ENCODE measurements around the gene IDH3G.

IDH3G gene

GRCh38 chrX:153820601-153821000, 26.4 kb upstream of the IDH3G start:
- TF ChIP-seq ZSCAN4 (tag by site-specific recombination; IDR thresholded peaks at IDR 0.05) = no peak
- TF ChIP-seq ZSCAN5A (tag by site-specific recombination; IDR thresholded peaks at IDR 0.05) = no peak
- TF ChIP-seq ZNF623 (tag by site-specific recombination; IDR thresholded peaks at IDR 0.05) = no peak
- TF ChIP-seq ZNF148 (tag by site-specific recombination; IDR thresholded peaks at IDR 0.05; ENCODE audit: borderline replicate concordance) = no peak
- TF ChIP-seq ZNF677 (tag by site-specific recombination; IDR thresholded peaks at IDR 0.05) = no peak
- no peak for TF ChIP-seq ZNF366 (tag by site-specific recombination; conservative IDR thresholded peaks at IDR 0.05)
- ChIA-PET CTCF (interaction anchor here (0.6 to 0.7 kb wide), 4 partner anchors 58 to 112 kb away, joined by 3 to 4 read pairs (median 3); no protein-coding TSS in a partner anchor), POLR2A (interaction anchor here (0.7 kb wide), 1 partner anchor 108 kb away, joined by 3 read pairs; no protein-coding TSS in a partner anchor)
- Histone ChIP-seq H3K9me3 (ENCODE audit: control insufficient read depth, insufficient read depth, low read depth, low read length) (no peaks in the 10 kb centered on the region), H3K4me1 (ENCODE audit: control insufficient read depth, insufficient read depth, low read length) (no peaks in the 10 kb centered on the region), H3K4me3 (ENCODE audit: low read depth, low read length) (no peak overlapping the region), H3K27ac (ENCODE audit: extremely low read depth, low read depth, low read length) (no peak overlapping the region), H3K36me3 (ENCODE audit: control insufficient read depth in 2 of 2, insufficient read depth in 1 of 2, low read length in 2 of 2) (no peaks in the 10 kb centered on the region)

GRCh38 chrX:153819384-153820040, 25.3 kb upstream of the IDH3G start:
- 0 out of 2 replicates have a peak, but pooled peaks have one; percentile 1 for TF ChIP-seq ZSCAN5A (tag by site-specific recombination; IDR thresholded peaks at IDR 0.05)
- no peak for TF ChIP-seq AEBP2 (tag by site-specific recombination; IDR thresholded peaks at IDR 0.05; ENCODE audit: borderline replicate concordance)
- TF ChIP-seq ZEB2 (tag by site-specific recombination; IDR thresholded peaks at IDR 0.05) = no peak
- no peak; the same call in 1 of the 2 replicates for TF ChIP-seq ZIC2 (tag by site-specific recombination; IDR thresholded peaks at IDR 0.05)
- TF ChIP-seq ZNF223 (tag by site-specific recombination; IDR thresholded peaks at IDR 0.05) = no peak
- peak; percentile 75 for TF ChIP-seq ZBTB20 (tag by site-specific recombination; IDR thresholded peaks at IDR 0.05)
- peak; percentile 43 for TF ChIP-seq GLIS2 (tag by site-specific recombination; IDR thresholded peaks at IDR 0.05)
- TF ChIP-seq ZBTB8A (tag by site-specific recombination; IDR thresholded peaks at IDR 0.05) = no peak
- CTCF ChIA-PET = interaction anchor here (0.6 to 1.8 kb wide), 3 partner anchors 111 to 210 kb away, joined by 3 to 6 read pairs (median 3); no protein-coding TSS in a partner anchor
- no peaks in the 10 kb centered on the region for H3K4me1 ChIP-seq (ENCODE audit: control insufficient read depth, insufficient read depth, low read length)
- no peaks in the 10 kb centered on the region for H3K36me3 ChIP-seq (ENCODE audit: control insufficient read depth in 2 of 2, insufficient read depth in 1 of 2, low read length in 2 of 2)
- H3K9me3 ChIP-seq (ENCODE audit: control insufficient read depth, insufficient read depth, low read depth, low read length) = no peaks in the 10 kb centered on the region
- peak overlapping the region; percentile 27 for H3K4me3 ChIP-seq (ENCODE audit: low read depth, low read length)
- POLR2A ChIA-PET = interaction anchor here (1.0 to 2.1 kb wide), 6 partner anchors 8 to 152 kb away, joined by 3 to 12 read pairs (median 3); partner anchors contain the start of genes HCFC1, IDH3G and SSR4
- no peak overlapping the region for H3K27ac ChIP-seq (ENCODE audit: extremely low read depth, low read depth, low read length)

Measured in HEK293 (cell line).